H1 (cell line): ENCODE data around the gene MAPK14. TPM values are rescaled to one million over a fixed set of nuclear protein-coding genes. Genes with fewer than 3 reads are reported as not detected.

Experiments used
- ASH2L ChIP-seq: fragments of 200-600, 300-600 bp; sonication (generic); IDR thresholded peaks from one replicate; pipeline ENCODE4 v1.7.1; 2017; ENCODE audit warnings: low read length
- CEBPB ChIP-seq: IDR thresholded peaks from 2 replicates; pipeline ENCODE4 v1.6.1; 2012; ENCODE audit warnings: low read depth, low read length
- CHD1 ChIP-seq: IDR thresholded peaks from 2 replicates; pipeline ENCODE4 v1.6.1; 2012; ENCODE audit warnings: low read depth, low read length, improper control_type of control experiment
- CHD2 ChIP-seq: IDR thresholded peaks from 2 replicates; pipeline ENCODE4 v1.6.1; 2012; ENCODE audit warnings: low read length, improper control_type of control experiment
- CTBP2 ChIP-seq: IDR thresholded peaks from 2 replicates; pipeline ENCODE4 v1.7.0; 2011; ENCODE audit warnings: borderline replicate concordance, mild to moderate bottlenecking, moderate library complexity, mixed read lengths, low read length; ENCODE audit not compliant: insufficient read depth, insufficient read length
- NANOG ChIP-seq: IDR thresholded peaks from 2 replicates; pipeline ENCODE4 v1.6.1; 2011; ENCODE audit warnings: low read length, low read depth, mild to moderate bottlenecking, inconsistent platforms; ENCODE audit not compliant: insufficient read depth, poor library complexity, severe bottlenecking
- PHF8 ChIP-seq: fragments of 200-600 bp; sonication (generic); conservative IDR thresholded peaks from 2 replicates; pipeline ENCODE4 v1.7.1; 2012; ENCODE audit warnings: low read depth, mild to moderate bottlenecking, inconsistent platforms, low read length, moderate library complexity
- polyA plus RNA-seq, 7 experiments: library from polyadenylated mRNA; depleted of rRNA in 3 of 7; stranded (reverse) in 5 of 7; unstranded in 2 of 7; fragments of >200 nt in 5 of 7; fragments of 200-250 nt in 2 of 7; gene quantifications; 1 replicate in 5 of 7; 2 replicates in 1 of 7; 4 replicates in 1 of 7; pipeline versions ENCODE4 v1.2.1 to v1.2.3, GENCODE V29; 2011 to 2013; ENCODE audit warnings: missing spikeins in 2 of 7, mixed read lengths in 2 of 7
- total RNA-seq: library from RNA; stranded (reverse); fragmentation: NEBNext Ultra II Directional; extraction: Animal tissue kit (Norgen Biotek cat#: 25700); gene quantifications from 2 replicates; pipeline ENCODE4 v1.2.1, GENCODE V29; 2021
- TF ChIP-seq, protein P1 (sequence below): fragments of 300-600 bp; sonication (generic); IDR thresholded peaks from 2 replicates; pipeline ENCODE4 v1.7.1; 2012; ENCODE audit warnings: low read length, moderate library complexity, mild to moderate bottlenecking, inconsistent platforms; ENCODE audit not compliant: insufficient replicate concordance

MAPK14 gene
- total and polyA plus RNA-seq, 2 of the 8 experiments (the other 6 are each of a cell fraction or from before 2014, with no cell fraction given), result 18.1 to 39.3 TPM

DNA sequence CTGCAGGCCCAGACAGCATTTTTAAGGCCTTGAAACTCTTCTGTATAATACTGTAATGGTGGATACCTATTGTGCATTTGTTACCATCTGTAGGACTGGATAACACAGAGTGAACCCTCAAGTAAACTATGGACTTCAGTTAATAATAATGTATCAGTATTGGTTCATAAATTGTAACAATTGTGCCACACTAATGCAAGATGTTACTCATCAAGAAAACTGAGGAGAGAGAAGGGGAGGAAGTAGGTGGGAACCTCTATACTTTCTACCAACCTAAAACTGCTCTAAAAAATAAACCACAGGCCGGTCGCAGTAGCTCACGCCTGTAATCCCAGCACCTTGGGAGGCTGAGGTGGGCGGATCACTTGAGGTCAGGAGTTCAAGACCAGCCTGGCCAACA lies 113.5 kb downstream of the MAPK14 start (continued):
- TF ChIP-seq, protein P1, sequence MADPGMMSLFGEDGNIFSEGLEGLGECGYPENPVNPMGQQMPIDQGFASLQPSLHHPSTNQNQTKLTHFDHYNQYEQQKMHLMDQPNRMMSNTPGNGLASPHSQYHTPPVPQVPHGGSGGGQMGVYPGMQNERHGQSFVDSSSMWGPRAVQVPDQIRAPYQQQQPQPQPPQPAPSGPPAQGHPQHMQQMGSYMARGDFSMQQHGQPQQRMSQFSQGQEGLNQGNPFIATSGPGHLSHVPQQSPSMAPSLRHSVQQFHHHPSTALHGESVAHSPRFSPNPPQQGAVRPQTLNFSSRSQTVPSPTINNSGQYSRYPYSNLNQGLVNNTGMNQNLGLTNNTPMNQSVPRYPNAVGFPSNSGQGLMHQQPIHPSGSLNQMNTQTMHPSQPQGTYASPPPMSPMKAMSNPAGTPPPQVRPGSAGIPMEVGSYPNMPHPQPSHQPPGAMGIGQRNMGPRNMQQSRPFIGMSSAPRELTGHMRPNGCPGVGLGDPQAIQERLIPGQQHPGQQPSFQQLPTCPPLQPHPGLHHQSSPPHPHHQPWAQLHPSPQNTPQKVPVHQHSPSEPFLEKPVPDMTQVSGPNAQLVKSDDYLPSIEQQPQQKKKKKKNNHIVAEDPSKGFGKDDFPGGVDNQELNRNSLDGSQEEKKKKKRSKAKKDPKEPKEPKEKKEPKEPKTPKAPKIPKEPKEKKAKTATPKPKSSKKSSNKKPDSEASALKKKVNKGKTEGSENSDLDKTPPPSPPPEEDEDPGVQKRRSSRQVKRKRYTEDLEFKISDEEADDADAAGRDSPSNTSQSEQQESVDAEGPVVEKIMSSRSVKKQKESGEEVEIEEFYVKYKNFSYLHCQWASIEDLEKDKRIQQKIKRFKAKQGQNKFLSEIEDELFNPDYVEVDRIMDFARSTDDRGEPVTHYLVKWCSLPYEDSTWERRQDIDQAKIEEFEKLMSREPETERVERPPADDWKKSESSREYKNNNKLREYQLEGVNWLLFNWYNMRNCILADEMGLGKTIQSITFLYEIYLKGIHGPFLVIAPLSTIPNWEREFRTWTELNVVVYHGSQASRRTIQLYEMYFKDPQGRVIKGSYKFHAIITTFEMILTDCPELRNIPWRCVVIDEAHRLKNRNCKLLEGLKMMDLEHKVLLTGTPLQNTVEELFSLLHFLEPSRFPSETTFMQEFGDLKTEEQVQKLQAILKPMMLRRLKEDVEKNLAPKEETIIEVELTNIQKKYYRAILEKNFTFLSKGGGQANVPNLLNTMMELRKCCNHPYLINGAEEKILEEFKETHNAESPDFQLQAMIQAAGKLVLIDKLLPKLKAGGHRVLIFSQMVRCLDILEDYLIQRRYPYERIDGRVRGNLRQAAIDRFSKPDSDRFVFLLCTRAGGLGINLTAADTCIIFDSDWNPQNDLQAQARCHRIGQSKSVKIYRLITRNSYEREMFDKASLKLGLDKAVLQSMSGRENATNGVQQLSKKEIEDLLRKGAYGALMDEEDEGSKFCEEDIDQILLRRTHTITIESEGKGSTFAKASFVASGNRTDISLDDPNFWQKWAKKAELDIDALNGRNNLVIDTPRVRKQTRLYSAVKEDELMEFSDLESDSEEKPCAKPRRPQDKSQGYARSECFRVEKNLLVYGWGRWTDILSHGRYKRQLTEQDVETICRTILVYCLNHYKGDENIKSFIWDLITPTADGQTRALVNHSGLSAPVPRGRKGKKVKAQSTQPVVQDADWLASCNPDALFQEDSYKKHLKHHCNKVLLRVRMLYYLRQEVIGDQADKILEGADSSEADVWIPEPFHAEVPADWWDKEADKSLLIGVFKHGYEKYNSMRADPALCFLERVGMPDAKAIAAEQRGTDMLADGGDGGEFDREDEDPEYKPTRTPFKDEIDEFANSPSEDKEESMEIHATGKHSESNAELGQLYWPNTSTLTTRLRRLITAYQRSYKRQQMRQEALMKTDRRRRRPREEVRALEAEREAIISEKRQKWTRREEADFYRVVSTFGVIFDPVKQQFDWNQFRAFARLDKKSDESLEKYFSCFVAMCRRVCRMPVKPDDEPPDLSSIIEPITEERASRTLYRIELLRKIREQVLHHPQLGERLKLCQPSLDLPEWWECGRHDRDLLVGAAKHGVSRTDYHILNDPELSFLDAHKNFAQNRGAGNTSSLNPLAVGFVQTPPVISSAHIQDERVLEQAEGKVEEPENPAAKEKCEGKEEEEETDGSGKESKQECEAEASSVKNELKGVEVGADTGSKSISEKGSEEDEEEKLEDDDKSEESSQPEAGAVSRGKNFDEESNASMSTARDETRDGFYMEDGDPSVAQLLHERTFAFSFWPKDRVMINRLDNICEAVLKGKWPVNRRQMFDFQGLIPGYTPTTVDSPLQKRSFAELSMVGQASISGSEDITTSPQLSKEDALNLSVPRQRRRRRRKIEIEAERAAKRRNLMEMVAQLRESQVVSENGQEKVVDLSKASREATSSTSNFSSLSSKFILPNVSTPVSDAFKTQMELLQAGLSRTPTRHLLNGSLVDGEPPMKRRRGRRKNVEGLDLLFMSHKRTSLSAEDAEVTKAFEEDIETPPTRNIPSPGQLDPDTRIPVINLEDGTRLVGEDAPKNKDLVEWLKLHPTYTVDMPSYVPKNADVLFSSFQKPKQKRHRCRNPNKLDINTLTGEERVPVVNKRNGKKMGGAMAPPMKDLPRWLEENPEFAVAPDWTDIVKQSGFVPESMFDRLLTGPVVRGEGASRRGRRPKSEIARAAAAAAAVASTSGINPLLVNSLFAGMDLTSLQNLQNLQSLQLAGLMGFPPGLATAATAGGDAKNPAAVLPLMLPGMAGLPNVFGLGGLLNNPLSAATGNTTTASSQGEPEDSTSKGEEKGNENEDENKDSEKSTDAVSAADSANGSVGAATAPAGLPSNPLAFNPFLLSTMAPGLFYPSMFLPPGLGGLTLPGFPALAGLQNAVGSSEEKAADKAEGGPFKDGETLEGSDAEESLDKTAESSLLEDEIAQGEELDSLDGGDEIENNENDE, result no peak
- TF ChIP-seq ASH2L (no peak), CTBP2 (no peak), CHD1 (no peak), CHD2 (no peak), PHF8 (no peak), CEBPB (no peak), NANOG (no peak)
